ENCODE measurements around the gene PPM1D. TPM values are rescaled to one million over a fixed set of nuclear protein-coding genes. Genes with fewer than 3 reads are reported as not detected.
"Not testable (repeated sequence)": the region's sequence is repeated elsewhere in the genome, so short reads cannot be mapped to it uniquely, and the experiment has no call there.

Gene PPM1D
- total and polyA plus RNA-seq, 12 donors, result 3.1 to 10.6 (median 7.5) TPM

DNA sequence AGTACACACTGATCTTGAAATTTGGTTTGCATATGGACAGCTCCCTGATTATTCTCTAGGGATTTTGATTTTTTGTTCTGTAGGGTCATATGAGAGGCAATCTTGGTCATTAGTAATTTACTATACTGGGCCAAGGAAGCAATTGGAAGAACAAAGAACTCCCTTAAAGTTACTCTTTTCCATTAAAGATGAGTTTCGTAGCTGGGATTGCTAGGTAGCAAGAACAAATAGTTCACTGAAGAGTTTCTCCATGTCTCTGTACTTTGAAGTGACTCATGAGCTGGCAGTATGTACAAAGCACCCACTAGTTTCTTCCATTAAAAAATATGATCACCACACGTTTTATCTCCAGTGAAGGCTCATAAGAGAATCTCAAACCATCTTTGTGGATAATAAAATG, 71.5 kb downstream of the PPM1D start:
- 59 to 63% methylated on average over 2 of the region's 2 CpGs for WGBS, 2 donors
- ATAC-seq (no peak), DNase-seq (no peak)
- H3K36me3 ChIP-seq, result peaks cover 0 to 5% (median 0%) of the 10 kb centered on the region in 9 donors
- H3K4me3 ChIP-seq, result no peak overlapping the region
- H3K27me3 ChIP-seq, result no peaks in the 10 kb centered on the region
- TF ChIP-seq, protein P1, sequence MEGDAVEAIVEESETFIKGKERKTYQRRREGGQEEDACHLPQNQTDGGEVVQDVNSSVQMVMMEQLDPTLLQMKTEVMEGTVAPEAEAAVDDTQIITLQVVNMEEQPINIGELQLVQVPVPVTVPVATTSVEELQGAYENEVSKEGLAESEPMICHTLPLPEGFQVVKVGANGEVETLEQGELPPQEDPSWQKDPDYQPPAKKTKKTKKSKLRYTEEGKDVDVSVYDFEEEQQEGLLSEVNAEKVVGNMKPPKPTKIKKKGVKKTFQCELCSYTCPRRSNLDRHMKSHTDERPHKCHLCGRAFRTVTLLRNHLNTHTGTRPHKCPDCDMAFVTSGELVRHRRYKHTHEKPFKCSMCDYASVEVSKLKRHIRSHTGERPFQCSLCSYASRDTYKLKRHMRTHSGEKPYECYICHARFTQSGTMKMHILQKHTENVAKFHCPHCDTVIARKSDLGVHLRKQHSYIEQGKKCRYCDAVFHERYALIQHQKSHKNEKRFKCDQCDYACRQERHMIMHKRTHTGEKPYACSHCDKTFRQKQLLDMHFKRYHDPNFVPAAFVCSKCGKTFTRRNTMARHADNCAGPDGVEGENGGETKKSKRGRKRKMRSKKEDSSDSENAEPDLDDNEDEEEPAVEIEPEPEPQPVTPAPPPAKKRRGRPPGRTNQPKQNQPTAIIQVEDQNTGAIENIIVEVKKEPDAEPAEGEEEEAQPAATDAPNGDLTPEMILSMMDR (IDR thresholded peaks at IDR 0.05), result no peak
- intact Hi-C loops (cut with DNase I), result loop anchor here in 1 of 10 donors (10.0 kb wide), 1 partner anchor 1393 kb away; the partner anchor contains the start of gene MED13
- peaks cover 0 to 3% (median under 1%) of the 10 kb centered on the region in 9 donors for H3K4me1 ChIP-seq
- H3K27ac ChIP-seq, result no peak overlapping the region
- peaks cover 0 to 3% (median 0%) of the 10 kb centered on the region in 11 donors for H3K9me3 ChIP-seq

DNA sequence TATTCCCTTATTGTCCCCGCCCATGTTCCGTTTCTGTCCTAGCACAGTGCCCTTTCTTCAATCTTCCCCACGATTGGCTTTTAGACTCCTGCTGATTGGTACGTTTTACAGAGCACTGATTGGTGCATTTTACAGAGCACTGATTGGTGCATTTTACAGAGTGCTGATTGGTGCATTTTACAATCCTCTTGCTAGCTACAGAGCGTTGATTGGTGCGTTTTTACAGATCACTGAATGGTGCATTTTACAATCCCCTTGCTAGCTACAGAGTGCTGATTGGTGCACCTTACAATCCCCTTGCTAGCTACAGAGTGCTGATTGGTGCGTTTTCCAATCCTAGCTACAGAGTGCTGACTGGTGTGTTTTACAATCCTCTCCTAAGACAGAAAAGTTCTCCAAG, 74.6 kb downstream of the PPM1D start:
- DNase-seq, H3K4me3 ChIP-seq, ATAC-seq, H3K9me3 ChIP-seq, H3K36me3 ChIP-seq, H3K27me3 ChIP-seq, H3K27ac ChIP-seq: not testable (repeated sequence)
- WGBS, 2 donors, result 86 to 87% methylated on average over 7 of the region's 7 CpGs
- H3K4me1 ChIP-seq, result peaks cover 0 to 18% (median 13%) of the 10 kb centered on the region in 9 donors
- intact Hi-C loops (cut with DNase I), result loop anchor here in 1 of 10 donors (10.0 kb wide), 1 partner anchor 1390 kb away; the partner anchor contains the start of gene MED13

DNA sequence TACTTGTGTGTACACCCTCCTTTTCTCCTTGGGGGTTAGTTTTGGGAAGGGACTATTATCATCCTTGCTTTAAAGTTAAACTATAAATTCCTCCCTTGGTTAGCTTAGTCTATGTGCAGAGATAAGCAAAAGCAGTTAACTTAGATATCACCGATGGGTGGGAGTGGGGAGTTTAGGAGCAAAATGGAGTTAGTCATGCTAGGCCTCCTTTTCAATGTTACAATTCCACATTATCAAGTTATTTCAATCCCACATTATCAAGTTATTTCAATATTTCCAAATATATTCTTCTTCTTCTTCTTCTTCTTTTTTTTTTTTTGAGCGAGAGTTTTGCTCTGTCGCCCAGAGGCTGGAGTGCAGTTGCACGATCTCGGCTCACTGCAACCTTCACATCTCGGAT, 76.0 kb downstream of the PPM1D start:
- DNase-seq (no peak), ATAC-seq (no peak)
- Histone ChIP-seq H3K4me1 (peaks cover 0 to 18% (median 13%) of the 10 kb centered on the region in 9 donors), H3K27me3 (no peaks in the 10 kb centered on the region), H3K9me3 (peaks cover 0 to 3% (median 0%) of the 10 kb centered on the region in 11 donors), H3K4me3 (no peak overlapping the region), H3K27ac (no peak overlapping the region), H3K36me3 (peaks cover 0 to 13% (median 4%) of the 10 kb centered on the region in 9 donors)
- intact Hi-C loops (cut with DNase I), result loop anchor here in 1 of 10 donors (10.0 kb wide), 1 partner anchor 1389 kb away; the partner anchor contains the start of gene MED13
- TF ChIP-seq, protein P1 (IDR thresholded peaks at IDR 0.05), result no peak
- 91 to 98% methylated on average over 6 of the region's 6 CpGs for WGBS, 2 donors

DNA sequence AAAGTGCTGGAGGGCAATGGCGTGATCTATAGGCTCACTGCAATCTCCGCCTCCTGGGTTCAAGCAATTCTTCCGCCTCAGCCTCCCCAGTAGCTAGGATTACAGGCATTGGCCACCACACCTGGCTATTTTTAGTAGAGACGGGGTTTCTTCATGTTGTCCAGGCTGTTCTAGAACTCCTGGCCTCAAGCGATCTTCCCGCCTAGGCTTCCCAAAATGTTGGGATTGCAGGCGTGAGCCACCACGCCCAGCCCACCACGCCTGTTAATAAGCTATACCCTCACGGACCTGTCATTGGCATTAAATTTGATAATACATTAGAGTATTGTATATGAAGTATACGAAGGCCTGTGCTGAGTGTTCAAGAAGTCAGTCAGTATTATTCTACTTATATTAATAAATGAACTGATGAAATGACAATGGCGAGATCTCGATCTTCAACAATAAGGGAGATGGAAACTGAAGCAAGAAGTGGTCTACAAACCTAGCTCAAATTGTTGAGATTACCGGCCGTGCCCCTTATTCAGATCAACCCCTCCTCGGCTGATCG, 76.8 kb downstream of the PPM1D start:
- intact Hi-C loops (cut with DNase I), result loop anchor here in 1 of 10 donors (10.0 kb wide), 1 partner anchor 1388 kb away; the partner anchor contains the start of gene MED13
- peak overlapping the region in 9 of 10 donors; percentile 12 to 89 (median 76) for H3K27ac ChIP-seq
- 26 to 30% methylated on average over 17 of the region's 17 CpGs for WGBS, 2 donors

More for the DNA sequence above, 76.8 kb downstream of the PPM1D start:
- H3K4me3 ChIP-seq, result peak overlapping the region; percentile 73 to 95 (median 88)
- TF ChIP-seq, protein P1 (IDR thresholded peaks at IDR 0.05), result no peak
- DNase-seq (no peak), ATAC-seq (no peak)
- peaks cover 0 to 21% (median 4%) of the 10 kb centered on the region in 9 donors for H3K36me3 ChIP-seq
- H3K27me3 ChIP-seq, result no peaks in the 10 kb centered on the region
- peaks cover 0 to 18% (median 13%) of the 10 kb centered on the region in 9 donors for H3K4me1 ChIP-seq
- H3K9me3 ChIP-seq, result peaks cover 0 to 3% (median 0%) of the 10 kb centered on the region in 11 donors
